Measurements from ENCODE around the gene TPSD1. TPM values are rescaled to one million over a fixed set of nuclear protein-coding genes. Genes with fewer than 3 reads are reported as not detected.

TPSD1 gene
- polyA plus RNA-seq, 2 of the 4 experiments (the other 2 are of a cell fraction) = not detected

DNA sequence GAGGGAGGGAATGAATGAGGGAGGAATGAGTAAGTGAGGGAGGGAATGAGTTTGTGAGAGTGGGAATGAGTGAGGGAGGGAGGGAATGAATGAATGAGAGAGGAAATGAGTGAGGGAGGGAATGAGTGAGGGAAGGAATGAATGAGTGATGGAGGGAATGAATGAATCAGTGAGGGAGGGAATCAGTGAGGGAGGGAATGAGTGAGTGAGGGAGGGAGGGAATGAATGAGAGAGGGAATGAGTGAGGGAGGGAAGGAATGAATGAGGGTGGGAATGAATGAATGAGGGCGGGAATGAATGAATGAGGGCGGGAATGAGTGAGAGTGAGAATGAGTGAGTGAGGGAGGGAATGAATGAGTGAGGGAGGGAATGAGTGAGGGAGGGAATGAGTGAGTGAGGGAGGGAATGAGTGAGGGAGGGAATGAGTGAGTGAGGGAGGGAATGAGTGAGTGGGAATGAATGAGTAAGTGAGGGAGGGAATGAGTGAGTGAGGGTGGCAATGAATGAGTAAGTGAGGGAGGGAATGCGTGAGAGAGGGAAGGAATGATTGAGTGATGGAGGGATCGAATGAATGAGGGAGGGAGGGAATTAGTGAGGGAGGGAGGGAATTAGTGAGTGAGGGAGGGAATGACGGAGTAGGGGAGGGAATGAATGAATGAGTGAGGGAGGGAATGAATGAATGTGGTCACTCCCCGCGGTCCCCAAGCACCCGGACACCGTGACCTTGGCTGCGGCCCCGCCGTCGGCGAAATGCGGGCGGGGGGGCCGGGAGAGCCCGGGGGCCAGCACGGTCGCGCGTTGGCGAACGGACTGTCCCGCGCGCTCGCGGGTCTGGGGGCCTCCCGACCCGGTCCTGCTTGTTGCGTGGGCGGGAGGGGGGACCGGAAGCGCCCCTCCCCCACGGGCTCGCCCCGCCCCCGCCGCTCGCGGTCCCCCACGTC lies 52.4 kb downstream of the TPSD1 start:
- ChIA-PET CTCF (interaction anchor here (1.8 kb wide), 1 partner anchor 55 kb away, joined by 4 read pairs; no protein-coding TSS in a partner anchor), POLR2A (interaction anchor here (1.0 to 1.8 kb wide), 5 partner anchors 11 to 112 kb away, joined by 3 to 9 read pairs (median 7); partner anchors contain the start of gene UQCC4)
- FAIRE-seq (no peak), DNase-seq (ENCODE audit: low read depth in 1 of 2, low spot score in 1 of 2) (peak; percentile 53 to 90), ATAC-seq (peak; percentile 4 to 53; a peak in 5 of 6 replicates)
- 8% methylated on average over 18 of the region's 43 CpGs for WGBS (ENCODE audit: missing lambda C conversion rate)
- Histone ChIP-seq H3K4me2 (peak overlapping the region; percentile 72), H3K4me1 (peaks cover 23% of the 10 kb centered on the region), H3K9me3 (no peaks in the 10 kb centered on the region), H3K27ac (peak overlapping the region; percentile 97 to 98), H3K4me3 (peak overlapping the region; percentile 80)
- TF ChIP-seq ESRRA (IDR thresholded peaks at IDR 0.05; ENCODE audit: borderline replicate concordance, low read length) = peak; percentile 82
- TF ChIP-seq, protein P1, sequence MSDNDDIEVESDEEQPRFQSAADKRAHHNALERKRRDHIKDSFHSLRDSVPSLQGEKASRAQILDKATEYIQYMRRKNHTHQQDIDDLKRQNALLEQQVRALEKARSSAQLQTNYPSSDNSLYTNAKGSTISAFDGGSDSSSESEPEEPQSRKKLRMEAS (IDR thresholded peaks at IDR 0.05) = no peak
- TF ChIP-seq RFX5 (IDR thresholded peaks at IDR 0.05) = no peak
- TF ChIP-seq CEBPB (IDR thresholded peaks at IDR 0.05) = no peak
- no peak for TF ChIP-seq RARB (CRISPR knock-in tag; IDR thresholded peaks at IDR 0.05)
- no peak for TF ChIP-seq ZC3H11A (IDR thresholded peaks at IDR 0.05)
- TF ChIP-seq SMC3 (IDR thresholded peaks at IDR 0.05) = 0 out of 3 replicates have a peak, but pooled peaks have one; percentile 8
- TF ChIP-seq, protein P2, sequence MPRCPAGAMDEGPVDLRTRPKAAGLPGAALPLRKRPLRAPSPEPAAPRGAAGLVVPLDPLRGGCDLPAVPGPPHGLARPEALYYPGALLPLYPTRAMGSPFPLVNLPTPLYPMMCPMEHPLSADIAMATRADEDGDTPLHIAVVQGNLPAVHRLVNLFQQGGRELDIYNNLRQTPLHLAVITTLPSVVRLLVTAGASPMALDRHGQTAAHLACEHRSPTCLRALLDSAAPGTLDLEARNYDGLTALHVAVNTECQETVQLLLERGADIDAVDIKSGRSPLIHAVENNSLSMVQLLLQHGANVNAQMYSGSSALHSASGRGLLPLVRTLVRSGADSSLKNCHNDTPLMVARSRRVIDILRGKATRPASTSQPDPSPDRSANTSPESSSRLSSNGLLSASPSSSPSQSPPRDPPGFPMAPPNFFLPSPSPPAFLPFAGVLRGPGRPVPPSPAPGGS (IDR thresholded peaks at IDR 0.05) = peak; percentile 50; the same call in 1 of the 3 replicates
- TF ChIP-seq HDAC2 (IDR thresholded peaks at IDR 0.05) = peak; percentile 30; the same call in 1 of the 2 replicates
- TF ChIP-seq KDM1A (IDR thresholded peaks at IDR 0.05; ENCODE audit: low read depth) = peak; percentile 87; the same call in 1 of the 2 replicates
- peak in 1 of 2 experiments; percentile 14; a peak in 1 of 5 replicates for TF ChIP-seq JUN (IDR thresholded peaks at IDR 0.05)
- TF ChIP-seq, protein P3, sequence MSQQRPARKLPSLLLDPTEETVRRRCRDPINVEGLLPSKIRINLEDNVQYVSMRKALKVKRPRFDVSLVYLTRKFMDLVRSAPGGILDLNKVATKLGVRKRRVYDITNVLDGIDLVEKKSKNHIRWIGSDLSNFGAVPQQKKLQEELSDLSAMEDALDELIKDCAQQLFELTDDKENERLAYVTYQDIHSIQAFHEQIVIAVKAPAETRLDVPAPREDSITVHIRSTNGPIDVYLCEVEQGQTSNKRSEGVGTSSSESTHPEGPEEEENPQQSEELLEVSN (IDR thresholded peaks at IDR 0.05; ENCODE audit: borderline replicate concordance, low read depth) = no peak
- peak; percentile 46 for TF ChIP-seq POLR2A (IDR thresholded peaks at IDR 0.05; ENCODE audit: low read length)
- TF ChIP-seq, protein P4, sequence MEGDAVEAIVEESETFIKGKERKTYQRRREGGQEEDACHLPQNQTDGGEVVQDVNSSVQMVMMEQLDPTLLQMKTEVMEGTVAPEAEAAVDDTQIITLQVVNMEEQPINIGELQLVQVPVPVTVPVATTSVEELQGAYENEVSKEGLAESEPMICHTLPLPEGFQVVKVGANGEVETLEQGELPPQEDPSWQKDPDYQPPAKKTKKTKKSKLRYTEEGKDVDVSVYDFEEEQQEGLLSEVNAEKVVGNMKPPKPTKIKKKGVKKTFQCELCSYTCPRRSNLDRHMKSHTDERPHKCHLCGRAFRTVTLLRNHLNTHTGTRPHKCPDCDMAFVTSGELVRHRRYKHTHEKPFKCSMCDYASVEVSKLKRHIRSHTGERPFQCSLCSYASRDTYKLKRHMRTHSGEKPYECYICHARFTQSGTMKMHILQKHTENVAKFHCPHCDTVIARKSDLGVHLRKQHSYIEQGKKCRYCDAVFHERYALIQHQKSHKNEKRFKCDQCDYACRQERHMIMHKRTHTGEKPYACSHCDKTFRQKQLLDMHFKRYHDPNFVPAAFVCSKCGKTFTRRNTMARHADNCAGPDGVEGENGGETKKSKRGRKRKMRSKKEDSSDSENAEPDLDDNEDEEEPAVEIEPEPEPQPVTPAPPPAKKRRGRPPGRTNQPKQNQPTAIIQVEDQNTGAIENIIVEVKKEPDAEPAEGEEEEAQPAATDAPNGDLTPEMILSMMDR (IDR thresholded peaks at IDR 0.05) = no peak
- no peak for TF ChIP-seq RAD21 (conservative IDR thresholded peaks at IDR 0.05 in 1 of 2, IDR thresholded peaks at IDR 0.05 in 1 of 2)

Other genes with a start within 250 kb of the TPSD1 start
- gene SSTR5, start 183.3 kb upstream of the TPSD1 start, polyA plus RNA-seq (2011; rRNA removed) = 0.08 TPM in 1 of 2 replicates, not detected in the other
- 0.06 TPM in 1 of 3 replicates, not detected in the others for gene SSTR5, start 183.3 kb upstream of the TPSD1 start, polyA plus RNA-seq (2017; fragmentation: RNase III; extraction: RNeasy Plus Mini Kit Qiagen cat#74134 plus additional on column Dnase treatment)
- not detected in 2 replicates for gene C1QTNF8, start 159.8 kb upstream of the TPSD1 start, polyA plus RNA-seq (2011; rRNA removed)
- not detected in 3 replicates for gene C1QTNF8, start 159.8 kb upstream of the TPSD1 start, polyA plus RNA-seq (2017; fragmentation: RNase III; extraction: RNeasy Plus Mini Kit Qiagen cat#74134 plus additional on column Dnase treatment)
- gene CACNA1H, start 103.0 kb upstream of the TPSD1 start, polyA plus RNA-seq (2011; rRNA removed) = 7.2 and 8.6 TPM in 2 replicates
- gene CACNA1H, start 103.0 kb upstream of the TPSD1 start, polyA plus RNA-seq (2017; fragmentation: RNase III; extraction: RNeasy Plus Mini Kit Qiagen cat#74134 plus additional on column Dnase treatment) = 11.7 to 15.8 TPM (median 14.1 TPM) in 3 replicates
- gene TPSG1, start 30.8 kb upstream of the TPSD1 start, polyA plus RNA-seq (2011; rRNA removed) = not detected in 2 replicates
- gene TPSG1, start 30.8 kb upstream of the TPSD1 start, polyA plus RNA-seq (2017; fragmentation: RNase III; extraction: RNeasy Plus Mini Kit Qiagen cat#74134 plus additional on column Dnase treatment) = 0.08 TPM in 1 of 3 replicates, not detected in the others
- gene TPSB2, start 25.9 kb upstream of the TPSD1 start, polyA plus RNA-seq (2011; rRNA removed) = not detected in 2 replicates
- gene TPSB2, start 25.9 kb upstream of the TPSD1 start, polyA plus RNA-seq (2017; fragmentation: RNase III; extraction: RNeasy Plus Mini Kit Qiagen cat#74134 plus additional on column Dnase treatment) = not detected in 3 replicates
- gene TPSAB1, start 15.4 kb upstream of the TPSD1 start, polyA plus RNA-seq (2011; rRNA removed) = not detected in 2 replicates
- not detected in 3 replicates for gene TPSAB1, start 15.4 kb upstream of the TPSD1 start, polyA plus RNA-seq (2017; fragmentation: RNase III; extraction: RNeasy Plus Mini Kit Qiagen cat#74134 plus additional on column Dnase treatment)
- 131 and 170 TPM in 2 replicates for gene UBE2I, start 53.6 kb downstream of the TPSD1 start, polyA plus RNA-seq (2011; rRNA removed)
- 207 to 210 TPM (median 208 TPM) in 3 replicates for gene UBE2I, start 53.6 kb downstream of the TPSD1 start, polyA plus RNA-seq (2017; fragmentation: RNase III; extraction: RNeasy Plus Mini Kit Qiagen cat#74134 plus additional on column Dnase treatment)
- gene BAIAP3, start 77.6 kb downstream of the TPSD1 start, polyA plus RNA-seq (2011; rRNA removed) = 0.31 and 0.42 TPM in 2 replicates
- gene BAIAP3, start 77.6 kb downstream of the TPSD1 start, polyA plus RNA-seq (2017; fragmentation: RNase III; extraction: RNeasy Plus Mini Kit Qiagen cat#74134 plus additional on column Dnase treatment) = 0.26 to 0.51 TPM (median 0.32 TPM) in 3 replicates
- gene TSR3, start 95.8 kb downstream of the TPSD1 start, polyA plus RNA-seq (2011; rRNA removed) = 27.2 and 32.6 TPM in 2 replicates
- 50.9 to 52.3 TPM (median 51.7 TPM) in 3 replicates for gene TSR3, start 95.8 kb downstream of the TPSD1 start, polyA plus RNA-seq (2017; fragmentation: RNase III; extraction: RNeasy Plus Mini Kit Qiagen cat#74134 plus additional on column Dnase treatment)
- 24.2 and 25.3 TPM in 2 replicates for gene GNPTG, start 95.9 kb downstream of the TPSD1 start, polyA plus RNA-seq (2011; rRNA removed)
- 21.9 to 24.2 TPM (median 23.4 TPM) in 3 replicates for gene GNPTG, start 95.9 kb downstream of the TPSD1 start, polyA plus RNA-seq (2017; fragmentation: RNase III; extraction: RNeasy Plus Mini Kit Qiagen cat#74134 plus additional on column Dnase treatment)
- gene UNKL, start 158.6 kb downstream of the TPSD1 start, polyA plus RNA-seq (2011; rRNA removed) = 17.2 and 20.7 TPM in 2 replicates
- 37.6 to 41.2 TPM (median 38.2 TPM) in 3 replicates for gene UNKL, start 158.6 kb downstream of the TPSD1 start, polyA plus RNA-seq (2017; fragmentation: RNase III; extraction: RNeasy Plus Mini Kit Qiagen cat#74134 plus additional on column Dnase treatment)
- gene UQCC4, start 164.7 kb downstream of the TPSD1 start, polyA plus RNA-seq (2011; rRNA removed) = 33.0 and 35.4 TPM in 2 replicates
- 21.5 to 23.6 TPM (median 23.0 TPM) in 3 replicates for gene UQCC4, start 164.7 kb downstream of the TPSD1 start, polyA plus RNA-seq (2017; fragmentation: RNase III; extraction: RNeasy Plus Mini Kit Qiagen cat#74134 plus additional on column Dnase treatment)
- gene PERCC1, start 175.0 kb downstream of the TPSD1 start, polyA plus RNA-seq (2011; rRNA removed) = not detected in 2 replicates
- not detected in 3 replicates for gene PERCC1, start 175.0 kb downstream of the TPSD1 start, polyA plus RNA-seq (2017; fragmentation: RNase III; extraction: RNeasy Plus Mini Kit Qiagen cat#74134 plus additional on column Dnase treatment)
- gene CCDC154, start 188.5 kb downstream of the TPSD1 start, polyA plus RNA-seq (2011; rRNA removed) = 0.16 and 0.34 TPM in 2 replicates
- 0.49 to 0.74 TPM (median 0.70 TPM) in 3 replicates for gene CCDC154, start 188.5 kb downstream of the TPSD1 start, polyA plus RNA-seq (2017; fragmentation: RNase III; extraction: RNeasy Plus Mini Kit Qiagen cat#74134 plus additional on column Dnase treatment)
- gene CLCN7, start 219.0 kb downstream of the TPSD1 start, polyA plus RNA-seq (2011; rRNA removed) = 17.2 and 19.9 TPM in 2 replicates
- 51.6 to 69.7 TPM (median 62.8 TPM) in 3 replicates for gene CLCN7, start 219.0 kb downstream of the TPSD1 start, polyA plus RNA-seq (2017; fragmentation: RNase III; extraction: RNeasy Plus Mini Kit Qiagen cat#74134 plus additional on column Dnase treatment)
- gene PTX4, start 232.9 kb downstream of the TPSD1 start, polyA plus RNA-seq (2011; rRNA removed) = not detected in 2 replicates
- 0.07 TPM in 2 of 3 replicates, not detected in the other for gene PTX4, start 232.9 kb downstream of the TPSD1 start, polyA plus RNA-seq (2017; fragmentation: RNase III; extraction: RNeasy Plus Mini Kit Qiagen cat#74134 plus additional on column Dnase treatment)
- 9.2 and 10.6 TPM in 2 replicates for gene TELO2, start 237.3 kb downstream of the TPSD1 start, polyA plus RNA-seq (2011; rRNA removed)
- gene TELO2, start 237.3 kb downstream of the TPSD1 start, polyA plus RNA-seq (2017; fragmentation: RNase III; extraction: RNeasy Plus Mini Kit Qiagen cat#74134 plus additional on column Dnase treatment) = 30.4 to 35.0 TPM (median 34.8 TPM) in 3 replicates

All from A549 (cell line).